ENCODE measurements around the gene PDE8B. TPM values are rescaled to one million over a fixed set of nuclear protein-coding genes. Genes with fewer than 3 reads are reported as not detected.

PDE8B gene
- total and polyA plus RNA-seq, 4 donors: 0.19 to 0.82 (median 0.49) TPM

DNA sequence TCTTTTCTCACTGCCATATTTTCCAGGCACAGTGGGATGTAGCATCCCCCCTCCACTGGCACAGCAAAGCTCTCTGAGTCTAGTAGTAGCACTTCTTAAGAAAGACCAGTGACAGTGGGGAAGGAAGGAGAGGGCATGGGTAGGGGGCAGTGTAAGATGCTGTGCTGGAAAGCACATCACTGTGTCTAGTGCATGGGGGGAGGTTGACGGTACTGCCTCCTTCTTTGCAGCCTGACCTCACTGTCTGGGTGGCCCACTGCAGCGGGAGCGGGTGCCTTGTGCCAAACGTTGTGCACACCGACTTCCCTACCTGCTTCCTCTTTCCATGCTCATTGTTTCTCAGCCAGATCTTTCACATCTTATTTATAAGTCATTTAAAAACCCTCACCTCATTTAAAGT is 91.8 kb downstream of the PDE8B start:
- Histone ChIP-seq H3K27me3 (ENCODE audit: control insufficient read depth in 4 of 4, insufficient read depth in 4 of 4, low read length in 3 of 4) (no peaks in the 10 kb centered on the region), H3K9ac (ENCODE audit: low read depth in 1 of 2, low read length in 2 of 2) (no peak overlapping the region), H3K27ac (ENCODE audit: low read depth in 1 of 2, low read length in 2 of 2) (no peak overlapping the region), H3K36me3 (ENCODE audit: control insufficient read depth in 4 of 4, insufficient read depth in 3 of 4, low read depth in 1 of 4, low read length in 3 of 4) (no peaks in the 10 kb centered on the region), H3K4me3 (ENCODE audit: low read depth in 1 of 3, low read length in 3 of 3) (no peak overlapping the region), H3K9me3 (ENCODE audit: control insufficient read depth in 4 of 4, low read length in 3 of 4) (no peaks in the 10 kb centered on the region), H3K4me1 (ENCODE audit: control insufficient read depth in 4 of 4, insufficient read depth in 4 of 4, low read length in 3 of 4) (peaks cover 0 to 2% (median 0%) of the 10 kb centered on the region in 4 donors)
- WGBS: 86% methylated on average over 5 of the region's 5 CpGs
- TF ChIP-seq, protein P1, sequence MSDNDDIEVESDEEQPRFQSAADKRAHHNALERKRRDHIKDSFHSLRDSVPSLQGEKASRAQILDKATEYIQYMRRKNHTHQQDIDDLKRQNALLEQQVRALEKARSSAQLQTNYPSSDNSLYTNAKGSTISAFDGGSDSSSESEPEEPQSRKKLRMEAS (IDR thresholded peaks at IDR 0.05): no peak
- no peak for DNase-seq (ENCODE audit: low spot score)

DNA sequence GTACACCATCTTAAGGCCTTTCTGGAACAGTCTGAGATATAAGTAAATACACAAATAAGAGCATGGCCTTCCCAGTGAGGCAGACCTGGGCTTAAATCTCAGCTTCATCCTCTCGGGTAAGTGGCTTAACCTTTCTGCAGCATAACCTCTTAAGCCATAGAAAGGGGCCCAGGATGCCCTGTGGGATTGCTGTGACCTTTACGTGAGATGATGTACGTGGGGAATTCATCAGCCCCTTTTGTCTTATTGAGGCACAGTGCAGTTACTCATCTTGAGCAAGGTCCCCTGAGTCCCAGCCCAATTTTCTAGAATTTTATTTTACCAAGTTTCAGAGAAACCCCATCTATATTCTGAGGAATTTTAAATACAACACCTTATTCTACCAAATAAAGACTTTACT is 92.2 kb downstream of the PDE8B start:
- peaks cover 0 to 2% (median 0%) of the 10 kb centered on the region in 4 donors for H3K4me1 ChIP-seq (ENCODE audit: control insufficient read depth in 4 of 4, insufficient read depth in 4 of 4, low read length in 3 of 4)
- no peak overlapping the region for H3K9ac ChIP-seq (ENCODE audit: low read depth in 1 of 2, low read length in 2 of 2)
- H3K27ac ChIP-seq (ENCODE audit: low read depth in 1 of 2, low read length in 2 of 2): no peak overlapping the region
- 93% methylated on average over 3 of the region's 3 CpGs for WGBS
- H3K27me3 ChIP-seq (ENCODE audit: control insufficient read depth in 4 of 4, insufficient read depth in 4 of 4, low read length in 3 of 4): no peaks in the 10 kb centered on the region
- no peaks in the 10 kb centered on the region for H3K9me3 ChIP-seq (ENCODE audit: control insufficient read depth in 4 of 4, low read length in 3 of 4)
- H3K36me3 ChIP-seq (ENCODE audit: control insufficient read depth in 4 of 4, insufficient read depth in 3 of 4, low read depth in 1 of 4, low read length in 3 of 4): no peaks in the 10 kb centered on the region
- no peak overlapping the region for H3K4me3 ChIP-seq (ENCODE audit: low read depth in 1 of 3, low read length in 3 of 3)
- DNase-seq (ENCODE audit: low spot score): no peak
- no peak for TF ChIP-seq GABPA (IDR thresholded peaks at IDR 0.05 in 1 of 2, conservative IDR thresholded peaks at IDR 0.05 in 1 of 2)

DNA sequence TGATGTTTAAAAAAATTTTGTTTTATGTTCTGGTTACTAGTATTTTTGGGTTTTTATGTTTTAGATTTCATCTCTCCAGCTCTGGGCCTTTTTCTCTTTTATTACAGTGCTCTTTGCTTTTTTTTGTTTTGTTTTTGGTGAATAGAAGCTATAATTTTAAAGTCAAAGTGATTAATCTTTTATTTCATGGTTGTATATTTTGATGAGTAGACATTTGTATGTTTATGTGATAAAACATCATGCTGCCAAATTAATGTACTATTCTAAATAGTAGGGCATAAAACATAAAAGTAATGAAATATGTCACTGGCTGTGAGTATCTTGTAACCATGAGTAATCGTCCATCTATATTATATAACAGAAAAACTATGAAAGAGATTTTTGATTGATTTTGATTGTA is 93.9 kb downstream of the PDE8B start:
- 88% methylated on average over 1 of the region's 1 CpG for WGBS
- DNase-seq (ENCODE audit: low spot score): no peak
- Histone ChIP-seq H3K27me3 (ENCODE audit: control insufficient read depth in 4 of 4, insufficient read depth in 4 of 4, low read length in 3 of 4) (no peaks in the 10 kb centered on the region), H3K4me3 (ENCODE audit: low read depth in 1 of 3, low read length in 3 of 3) (no peak overlapping the region), H3K4me1 (ENCODE audit: control insufficient read depth in 4 of 4, insufficient read depth in 4 of 4, low read length in 3 of 4) (peaks cover 0 to 2% (median 0%) of the 10 kb centered on the region in 4 donors), H3K36me3 (ENCODE audit: control insufficient read depth in 4 of 4, insufficient read depth in 3 of 4, low read depth in 1 of 4, low read length in 3 of 4) (no peaks in the 10 kb centered on the region), H3K9me3 (ENCODE audit: control insufficient read depth in 4 of 4, low read length in 3 of 4) (no peaks in the 10 kb centered on the region), H3K27ac (ENCODE audit: low read depth in 1 of 2, low read length in 2 of 2) (no peak overlapping the region), H3K9ac (ENCODE audit: low read depth in 1 of 2, low read length in 2 of 2) (no peak overlapping the region)
- TF ChIP-seq, protein P2, sequence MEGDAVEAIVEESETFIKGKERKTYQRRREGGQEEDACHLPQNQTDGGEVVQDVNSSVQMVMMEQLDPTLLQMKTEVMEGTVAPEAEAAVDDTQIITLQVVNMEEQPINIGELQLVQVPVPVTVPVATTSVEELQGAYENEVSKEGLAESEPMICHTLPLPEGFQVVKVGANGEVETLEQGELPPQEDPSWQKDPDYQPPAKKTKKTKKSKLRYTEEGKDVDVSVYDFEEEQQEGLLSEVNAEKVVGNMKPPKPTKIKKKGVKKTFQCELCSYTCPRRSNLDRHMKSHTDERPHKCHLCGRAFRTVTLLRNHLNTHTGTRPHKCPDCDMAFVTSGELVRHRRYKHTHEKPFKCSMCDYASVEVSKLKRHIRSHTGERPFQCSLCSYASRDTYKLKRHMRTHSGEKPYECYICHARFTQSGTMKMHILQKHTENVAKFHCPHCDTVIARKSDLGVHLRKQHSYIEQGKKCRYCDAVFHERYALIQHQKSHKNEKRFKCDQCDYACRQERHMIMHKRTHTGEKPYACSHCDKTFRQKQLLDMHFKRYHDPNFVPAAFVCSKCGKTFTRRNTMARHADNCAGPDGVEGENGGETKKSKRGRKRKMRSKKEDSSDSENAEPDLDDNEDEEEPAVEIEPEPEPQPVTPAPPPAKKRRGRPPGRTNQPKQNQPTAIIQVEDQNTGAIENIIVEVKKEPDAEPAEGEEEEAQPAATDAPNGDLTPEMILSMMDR (IDR thresholded peaks at IDR 0.05; ENCODE audit: low read depth, low read length, missing input control): no peak
- TF ChIP-seq GABPA (IDR thresholded peaks at IDR 0.05 in 1 of 2, conservative IDR thresholded peaks at IDR 0.05 in 1 of 2) (no peak), EGR1 (IDR thresholded peaks at IDR 0.05; ENCODE audit: low read depth in 2 of 2) (no peak), RAD21 (IDR thresholded peaks at IDR 0.05) (no peak), JUND (IDR thresholded peaks at IDR 0.05) (no peak)
- TF ChIP-seq, protein P1 (IDR thresholded peaks at IDR 0.05): no peak
- TF ChIP-seq, protein P3, sequence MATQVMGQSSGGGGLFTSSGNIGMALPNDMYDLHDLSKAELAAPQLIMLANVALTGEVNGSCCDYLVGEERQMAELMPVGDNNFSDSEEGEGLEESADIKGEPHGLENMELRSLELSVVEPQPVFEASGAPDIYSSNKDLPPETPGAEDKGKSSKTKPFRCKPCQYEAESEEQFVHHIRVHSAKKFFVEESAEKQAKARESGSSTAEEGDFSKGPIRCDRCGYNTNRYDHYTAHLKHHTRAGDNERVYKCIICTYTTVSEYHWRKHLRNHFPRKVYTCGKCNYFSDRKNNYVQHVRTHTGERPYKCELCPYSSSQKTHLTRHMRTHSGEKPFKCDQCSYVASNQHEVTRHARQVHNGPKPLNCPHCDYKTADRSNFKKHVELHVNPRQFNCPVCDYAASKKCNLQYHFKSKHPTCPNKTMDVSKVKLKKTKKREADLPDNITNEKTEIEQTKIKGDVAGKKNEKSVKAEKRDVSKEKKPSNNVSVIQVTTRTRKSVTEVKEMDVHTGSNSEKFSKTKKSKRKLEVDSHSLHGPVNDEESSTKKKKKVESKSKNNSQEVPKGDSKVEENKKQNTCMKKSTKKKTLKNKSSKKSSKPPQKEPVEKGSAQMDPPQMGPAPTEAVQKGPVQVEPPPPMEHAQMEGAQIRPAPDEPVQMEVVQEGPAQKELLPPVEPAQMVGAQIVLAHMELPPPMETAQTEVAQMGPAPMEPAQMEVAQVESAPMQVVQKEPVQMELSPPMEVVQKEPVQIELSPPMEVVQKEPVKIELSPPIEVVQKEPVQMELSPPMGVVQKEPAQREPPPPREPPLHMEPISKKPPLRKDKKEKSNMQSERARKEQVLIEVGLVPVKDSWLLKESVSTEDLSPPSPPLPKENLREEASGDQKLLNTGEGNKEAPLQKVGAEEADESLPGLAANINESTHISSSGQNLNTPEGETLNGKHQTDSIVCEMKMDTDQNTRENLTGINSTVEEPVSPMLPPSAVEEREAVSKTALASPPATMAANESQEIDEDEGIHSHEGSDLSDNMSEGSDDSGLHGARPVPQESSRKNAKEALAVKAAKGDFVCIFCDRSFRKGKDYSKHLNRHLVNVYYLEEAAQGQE (IDR thresholded peaks at IDR 0.05): no peak
- TF ChIP-seq, protein P4, sequence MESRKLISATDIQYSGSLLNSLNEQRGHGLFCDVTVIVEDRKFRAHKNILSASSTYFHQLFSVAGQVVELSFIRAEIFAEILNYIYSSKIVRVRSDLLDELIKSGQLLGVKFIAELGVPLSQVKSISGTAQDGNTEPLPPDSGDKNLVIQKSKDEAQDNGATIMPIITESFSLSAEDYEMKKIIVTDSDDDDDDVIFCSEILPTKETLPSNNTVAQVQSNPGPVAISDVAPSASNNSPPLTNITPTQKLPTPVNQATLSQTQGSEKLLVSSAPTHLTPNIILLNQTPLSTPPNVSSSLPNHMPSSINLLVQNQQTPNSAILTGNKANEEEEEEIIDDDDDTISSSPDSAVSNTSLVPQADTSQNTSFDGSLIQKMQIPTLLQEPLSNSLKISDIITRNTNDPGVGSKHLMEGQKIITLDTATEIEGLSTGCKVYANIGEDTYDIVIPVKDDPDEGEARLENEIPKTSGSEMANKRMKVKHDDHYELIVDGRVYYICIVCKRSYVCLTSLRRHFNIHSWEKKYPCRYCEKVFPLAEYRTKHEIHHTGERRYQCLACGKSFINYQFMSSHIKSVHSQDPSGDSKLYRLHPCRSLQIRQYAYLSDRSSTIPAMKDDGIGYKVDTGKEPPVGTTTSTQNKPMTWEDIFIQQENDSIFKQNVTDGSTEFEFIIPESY (IDR thresholded peaks at IDR 0.05): no peak
